NCI-H1105 (cell line): Measurements from ENCODE around the gene ADCY10.
"Not testable (repeated sequence)": the region's sequence is repeated elsewhere in the genome, so short reads cannot be mapped to it uniquely, and the experiment has no call there.

Experiments
- DNase-seq: peaks from one replicate; lab custom pipeline; 2025; lab: John Stamatoyannopoulos, UW

ADCY10 gene

DNA sequence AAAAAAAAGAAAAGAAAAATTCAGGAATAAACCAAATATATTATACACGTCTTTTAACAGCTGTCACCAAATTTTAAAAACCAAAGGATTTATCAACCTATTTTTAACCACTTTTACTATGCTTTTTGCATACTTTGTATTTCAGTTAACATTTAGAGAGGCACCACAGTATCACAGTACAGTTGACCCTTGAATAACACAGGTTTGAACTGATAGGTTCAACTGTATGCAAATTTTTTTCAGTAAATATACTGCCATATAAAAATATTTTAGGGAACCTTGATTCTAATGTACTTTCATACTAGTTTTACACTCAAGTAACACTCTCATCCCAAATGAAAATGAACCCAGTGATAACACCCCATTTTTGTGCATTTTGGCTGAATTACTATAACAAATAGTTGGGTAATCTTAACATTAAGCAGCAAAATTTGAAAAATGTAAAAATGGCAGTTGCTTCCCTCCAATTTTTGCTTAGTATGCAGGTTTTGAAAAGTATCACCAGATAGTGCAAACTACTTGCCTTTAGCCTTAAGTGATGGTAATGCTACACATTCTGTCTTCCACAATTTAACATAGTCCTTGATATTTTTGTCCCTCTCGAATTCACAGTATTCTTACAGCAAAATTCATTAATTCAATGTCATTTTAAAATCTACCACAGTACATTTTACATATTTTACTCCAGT, 10.8 kb upstream of the ADCY10 start:
- DNase-seq: no peak

DNA sequence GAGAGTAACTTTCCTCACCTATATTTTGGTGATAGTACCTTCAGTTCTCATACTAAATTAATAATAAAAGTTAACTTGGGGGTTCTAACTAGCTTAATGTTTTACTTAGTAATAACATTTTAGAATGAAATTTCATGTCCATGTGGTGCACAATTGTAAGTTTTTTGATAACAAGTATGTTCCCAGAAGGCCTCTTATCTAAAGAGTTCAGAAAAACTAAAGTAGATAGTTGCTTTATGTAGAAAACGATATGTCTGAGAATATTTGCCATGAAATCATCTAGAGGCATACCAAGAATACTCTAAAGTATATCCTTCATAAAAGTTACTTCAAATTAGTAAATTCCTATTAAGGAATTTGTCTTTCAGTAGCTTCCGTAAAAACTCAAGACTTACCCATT, 10.2 kb upstream of the ADCY10 start:
- DNase-seq: no peak

GRCh38 chr1:167923324-167924056, 9.6 kb upstream of the ADCY10 start:
- DNase-seq: no peak

- no peak for DNase-seq
Measured at GRCh38 chr1:167922611-167923074, 8.7 kb upstream of the ADCY10 start.

DNA sequence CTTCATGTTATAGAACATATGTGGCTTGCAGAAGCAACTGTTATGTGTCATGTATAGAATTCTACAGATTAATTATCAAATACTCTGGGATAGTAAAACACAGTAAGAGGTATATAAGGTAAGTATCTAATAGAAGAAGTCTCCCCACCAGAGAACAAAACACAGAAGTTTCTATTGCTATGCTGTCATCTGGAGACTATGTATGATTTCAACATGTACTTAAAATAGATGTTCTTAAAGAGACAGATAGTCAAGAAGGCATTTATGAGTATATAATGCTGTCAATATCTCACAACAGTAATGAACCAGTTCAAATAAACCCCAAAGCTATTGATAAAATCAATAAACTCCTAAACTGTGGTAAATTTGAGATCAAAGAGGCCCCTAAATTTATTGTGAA, 8.1 kb upstream of the ADCY10 start:
- DNase-seq: no peak

- DNase-seq: no peak
Measured at GRCh38 chr1:167916766-167917511, 3.0 kb upstream of the ADCY10 start.

DNA sequence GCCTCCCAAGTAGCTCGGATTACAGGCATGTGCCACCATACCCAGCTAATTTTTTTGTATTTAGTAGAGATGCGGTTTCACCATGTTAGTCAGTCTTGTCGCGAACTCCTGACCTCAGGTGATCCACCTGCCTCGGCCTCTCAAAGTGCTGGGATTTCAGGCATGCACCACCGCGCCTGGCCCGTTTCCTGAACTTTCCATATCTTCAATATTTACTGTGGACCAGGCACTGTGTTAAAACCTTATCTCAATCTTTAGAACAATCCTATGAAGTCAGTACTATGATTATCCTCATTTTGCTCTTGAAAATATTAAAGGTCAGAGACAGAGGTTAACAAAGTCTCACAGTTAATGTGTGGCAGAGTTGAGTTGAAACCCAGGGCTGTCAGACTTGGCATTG, 1.6 kb upstream of the ADCY10 start:
- no peak for DNase-seq

- DNase-seq: no peak
Measured at GRCh38 chr1:167912294-167912693, 1.6 kb downstream of the ADCY10 start.

DNA sequence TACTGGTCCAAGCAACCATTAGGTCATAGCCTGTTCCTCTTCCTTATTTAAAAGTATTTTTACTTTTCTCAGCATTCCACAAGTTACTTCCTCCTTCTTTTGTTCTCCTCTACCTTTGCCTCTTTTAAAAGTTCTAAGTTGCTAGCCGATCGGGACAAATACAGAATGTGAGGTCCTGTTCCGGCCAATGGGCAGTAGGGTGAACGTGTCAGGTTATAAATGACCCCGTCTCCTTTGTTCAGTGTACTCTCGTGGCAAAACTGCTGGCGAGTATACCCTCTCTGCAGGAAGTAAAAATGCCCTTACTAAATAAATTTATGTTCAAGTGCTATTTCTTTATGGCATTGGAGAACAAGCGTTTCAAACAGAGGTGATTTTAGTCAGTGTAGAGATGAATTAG, 2.5 kb downstream of the ADCY10 start:
- no peak for DNase-seq

DNA sequence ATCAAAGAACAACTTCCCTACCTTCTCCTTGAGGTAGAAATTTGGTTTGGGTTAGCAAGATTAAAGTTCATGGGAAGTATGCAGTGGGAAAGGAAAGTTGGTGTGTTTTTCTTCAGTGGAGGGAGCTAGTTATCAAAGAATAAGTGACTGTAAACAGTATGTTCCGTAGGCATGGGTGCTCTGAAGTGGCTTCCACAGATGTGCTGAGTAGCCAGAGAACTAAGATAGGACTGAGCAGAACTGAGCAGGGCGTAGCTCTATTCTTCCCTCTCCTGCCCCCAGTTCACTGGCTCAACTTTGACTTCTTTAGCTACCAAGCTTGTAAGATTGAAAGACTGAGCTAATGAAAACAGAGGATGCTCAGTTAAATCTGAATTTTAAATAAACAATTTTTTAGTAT, 3.4 kb downstream of the ADCY10 start:
- DNase-seq: no peak

DNA sequence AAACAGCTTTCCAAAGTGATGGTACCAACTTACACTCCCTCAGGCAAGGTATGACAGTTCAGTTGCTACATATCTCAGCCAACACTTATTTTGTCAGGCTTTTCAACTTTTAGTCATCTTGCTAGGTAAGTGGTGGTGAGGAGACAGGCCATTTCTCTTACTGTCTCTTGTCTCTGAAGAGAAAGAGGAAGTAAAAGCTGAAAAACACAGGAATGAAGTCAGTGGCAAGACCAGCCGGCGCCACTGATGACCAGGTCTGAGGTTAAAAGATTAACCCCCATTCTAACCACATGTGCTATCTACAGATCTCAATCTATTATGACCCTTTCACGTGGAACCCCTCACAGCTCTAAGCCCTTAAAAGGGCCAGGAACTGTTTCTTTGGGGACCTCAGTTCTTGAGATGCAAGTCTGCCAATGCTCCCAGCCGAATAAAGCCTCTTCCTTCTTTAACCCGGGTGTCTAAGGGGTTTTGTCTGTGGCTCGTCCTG, 4.2 kb downstream of the ADCY10 start:
- no peak for DNase-seq

GRCh38 chr1:167905671-167906070, 8.3 kb downstream of the ADCY10 start:
- no peak for DNase-seq

- no peak for DNase-seq
Measured at GRCh38 chr1:167905182-167905581, 8.8 kb downstream of the ADCY10 start.

GRCh38 chr1:167904652-167905130, 9.2 kb downstream of the ADCY10 start:
- no peak for DNase-seq

DNA sequence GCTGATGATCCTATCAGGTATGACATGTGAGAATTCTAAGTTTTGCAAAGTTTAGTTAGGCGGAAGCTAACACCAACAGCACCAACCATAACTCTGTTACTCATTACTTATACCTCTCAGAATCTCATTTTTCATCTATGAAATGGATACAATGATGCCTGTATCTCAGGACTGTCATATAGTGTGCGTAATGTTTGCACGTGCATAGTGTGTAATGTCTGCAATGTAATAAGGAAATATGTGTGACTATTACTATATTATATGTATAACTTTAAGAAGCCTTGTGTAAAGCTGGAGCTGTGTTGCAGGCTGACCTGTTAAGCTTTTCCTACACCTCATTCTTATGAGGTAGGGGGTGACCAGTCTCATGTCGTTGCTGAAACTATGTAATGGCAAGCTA, 13.0 kb downstream of the ADCY10 start:
- DNase-seq: no peak

GRCh38 chr1:167899253-167899681, 14.7 kb downstream of the ADCY10 start:
- DNase-seq: no peak

GRCh38 chr1:167898578-167899222, 15.2 kb downstream of the ADCY10 start:
- no peak for DNase-seq

- DNase-seq: no peak
Measured at GRCh38 chr1:167893798-167894197, 20.1 kb downstream of the ADCY10 start.

DNA sequence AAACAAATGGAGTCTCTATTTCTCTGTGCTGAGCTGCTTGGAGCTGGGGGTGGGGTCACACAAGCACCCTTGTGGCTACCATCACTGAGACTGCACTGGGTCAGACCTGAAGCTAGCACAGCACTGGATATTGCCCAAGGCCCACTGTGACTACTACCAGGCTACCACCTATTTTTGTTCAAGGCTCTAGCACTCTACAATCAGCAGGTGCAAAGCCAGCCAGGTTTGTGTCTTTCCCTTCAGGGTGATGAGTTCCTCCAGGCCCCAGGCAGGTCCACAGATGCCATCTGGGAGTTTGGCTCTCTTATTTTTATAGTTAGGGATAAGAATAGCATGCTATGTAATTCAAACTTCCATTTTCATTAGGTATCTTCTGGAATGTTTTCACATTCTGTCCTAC, 23.5 kb downstream of the ADCY10 start:
- DNase-seq: no peak

DNA sequence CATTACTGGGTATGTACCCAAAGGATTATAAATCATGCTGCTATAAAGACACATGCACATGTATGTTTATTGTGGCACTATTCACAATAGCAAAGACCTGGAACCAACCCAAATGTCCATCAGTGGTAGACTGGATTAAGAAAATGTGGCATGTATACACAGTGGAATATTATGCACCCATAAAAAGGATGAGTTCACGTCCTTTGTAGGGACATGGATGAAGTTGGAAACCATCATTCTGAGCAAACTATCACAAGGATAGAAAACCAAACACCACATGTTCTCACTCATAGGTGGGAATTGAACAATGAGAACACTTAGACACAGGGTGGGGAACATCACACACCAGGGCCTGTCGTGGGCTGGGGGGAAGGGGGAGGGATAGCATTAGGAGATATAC, 26.7 kb downstream of the ADCY10 start:
- DNase-seq: not testable (repeated sequence)

- DNase-seq: no peak
Measured at GRCh38 chr1:167882376-167882775, 31.6 kb downstream of the ADCY10 start.

- no peak for DNase-seq
Measured at GRCh38 chr1:167881786-167882185, 32.1 kb downstream of the ADCY10 start.
